Measurements from ENCODE around the gene PARP9.

DNA sequence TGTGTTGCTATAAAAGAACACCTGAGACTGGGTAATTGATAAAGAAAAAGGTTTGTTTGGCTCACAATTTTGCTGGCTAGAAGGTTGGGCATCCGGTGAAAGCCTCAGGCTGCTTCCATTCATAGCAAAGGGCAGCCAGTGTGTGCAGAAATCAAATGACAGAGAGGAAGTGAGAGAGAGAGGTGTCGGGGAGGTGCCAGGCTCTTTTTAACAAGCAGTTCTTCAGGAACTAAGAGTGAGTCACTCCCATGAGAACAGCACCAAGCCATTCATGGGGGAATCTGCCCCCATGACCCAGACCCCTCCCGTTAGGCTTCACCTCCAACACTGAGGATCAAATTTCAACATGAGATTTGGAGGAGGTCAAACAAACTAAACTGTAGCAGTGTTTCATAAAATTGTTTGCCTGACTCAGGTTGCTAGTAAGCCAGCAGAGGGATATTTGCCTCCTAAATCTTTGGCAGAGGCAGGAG lies 8.9 kb upstream of the PARP9 start:
- TF ChIP-seq, protein P1, sequence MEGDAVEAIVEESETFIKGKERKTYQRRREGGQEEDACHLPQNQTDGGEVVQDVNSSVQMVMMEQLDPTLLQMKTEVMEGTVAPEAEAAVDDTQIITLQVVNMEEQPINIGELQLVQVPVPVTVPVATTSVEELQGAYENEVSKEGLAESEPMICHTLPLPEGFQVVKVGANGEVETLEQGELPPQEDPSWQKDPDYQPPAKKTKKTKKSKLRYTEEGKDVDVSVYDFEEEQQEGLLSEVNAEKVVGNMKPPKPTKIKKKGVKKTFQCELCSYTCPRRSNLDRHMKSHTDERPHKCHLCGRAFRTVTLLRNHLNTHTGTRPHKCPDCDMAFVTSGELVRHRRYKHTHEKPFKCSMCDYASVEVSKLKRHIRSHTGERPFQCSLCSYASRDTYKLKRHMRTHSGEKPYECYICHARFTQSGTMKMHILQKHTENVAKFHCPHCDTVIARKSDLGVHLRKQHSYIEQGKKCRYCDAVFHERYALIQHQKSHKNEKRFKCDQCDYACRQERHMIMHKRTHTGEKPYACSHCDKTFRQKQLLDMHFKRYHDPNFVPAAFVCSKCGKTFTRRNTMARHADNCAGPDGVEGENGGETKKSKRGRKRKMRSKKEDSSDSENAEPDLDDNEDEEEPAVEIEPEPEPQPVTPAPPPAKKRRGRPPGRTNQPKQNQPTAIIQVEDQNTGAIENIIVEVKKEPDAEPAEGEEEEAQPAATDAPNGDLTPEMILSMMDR (IDR thresholded peaks at IDR 0.05; ENCODE audit: insufficient read depth, low read length, poor library complexity, severe bottlenecking), result no peak
- no peak for TF ChIP-seq EZH2phosphoT487 (conservative IDR thresholded peaks at IDR 0.05; ENCODE audit: low read length)
